RWPE2 (cell line): ENCODE data around the gene GTF3C1.
"Not testable (repeated sequence)": the region's sequence is repeated elsewhere in the genome, so short reads cannot be mapped to it uniquely, and the experiment has no call there.

Source experiments
- ATAC-seq: fragments of 200-7000 bp; cut with Tn5 transposase; 3 replicates; pipeline ENCODE4 v1.9.1; 2021; ENCODE audit warnings: low read depth
- DNase-seq: peaks from one replicate; pipeline ENCODE4 v3.0.0-alpha.2; 2020; ENCODE audit warnings: low spot score
- H3K27ac ChIP-seq: fragments of 450-650 bp; 2 replicates; pipeline ENCODE4 v1.5.1; 2017; ENCODE audit warnings: mild to moderate bottlenecking; ENCODE audit not compliant: poor library complexity, severe bottlenecking
- H3K27me3 ChIP-seq: fragments of 250-450 bp; sonication (Bioruptor Pico); 2 replicates; pipeline ENCODE4 v1.5.1; 2021; ENCODE audit warnings: mild to moderate bottlenecking, moderate library complexity; ENCODE audit not compliant: insufficient read depth, poor library complexity, severe bottlenecking
- H3K36me3 ChIP-seq: fragments of 250-450 bp; sonication (Bioruptor Pico); 2 replicates; pipeline ENCODE4 v1.5.1; 2020; ENCODE audit warnings: low read depth, mild to moderate bottlenecking, moderate library complexity
- H3K4me1 ChIP-seq: fragments of 250-450 bp; sonication (Bioruptor Pico); 2 replicates; pipeline ENCODE4 v1.5.1; 2021; ENCODE audit warnings: mild to moderate bottlenecking, moderate library complexity; ENCODE audit not compliant: insufficient read depth, poor library complexity, severe bottlenecking
- H3K4me3 ChIP-seq: fragments of 250-450 bp; sonication (Bioruptor Pico); 2 replicates; pipeline ENCODE4 v1.5.1; 2021; ENCODE audit warnings: mild to moderate bottlenecking, moderate library complexity; ENCODE audit not compliant: severe bottlenecking
- H3K9me3 ChIP-seq: fragments of 250-450 bp; sonication (Bioruptor Pico); 2 replicates; pipeline ENCODE4 v1.5.1; 2021; ENCODE audit warnings: mild to moderate bottlenecking, moderate library complexity; ENCODE audit not compliant: severe bottlenecking
- CTCF ChIP-seq: fragments of 450-650 bp; IDR thresholded peaks from one replicate; pipeline ENCODE4 v1.5.1; 2017; ENCODE audit warnings: mild to moderate bottlenecking, moderate library complexity; ENCODE audit not compliant: poor library complexity, severe bottlenecking

Gene GTF3C1

GRCh38 chr16:27458258-27458657 lies 91.5 kb downstream of the GTF3C1 start:
- Histone ChIP-seq H3K4me1 (peaks cover 4% of the 10 kb centered on the region), H3K9me3 (no peaks in the 10 kb centered on the region), H3K4me3 (no peak overlapping the region), H3K36me3 (peaks cover 9% of the 10 kb centered on the region; the same call in 1 of the 2 replicates), H3K27me3 (no peaks in the 10 kb centered on the region), H3K27ac (no peak overlapping the region)
- DNase-seq (peak; percentile 62), ATAC-seq (peak; percentile 61)
- TF ChIP-seq CTCF = no peak

DNA sequence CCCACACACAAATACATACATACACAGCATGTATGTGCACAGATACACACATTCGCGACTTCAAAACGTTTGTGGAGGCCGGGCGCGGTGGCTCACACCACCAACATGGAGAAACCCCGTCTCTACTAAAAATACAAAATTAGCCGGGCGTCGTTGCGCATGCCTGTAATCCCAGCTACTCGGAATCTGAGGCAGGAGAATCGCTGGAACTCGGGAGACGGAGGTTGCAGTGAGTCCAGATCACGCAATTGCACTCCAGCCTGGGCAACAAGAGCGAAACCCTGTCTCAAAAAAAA lies 92.2 kb downstream of the GTF3C1 start:
- ATAC-seq, H3K4me3 ChIP-seq, H3K27me3 ChIP-seq, H3K36me3 ChIP-seq, H3K27ac ChIP-seq, H3K4me1 ChIP-seq, DNase-seq, H3K9me3 ChIP-seq: not testable (repeated sequence)
- peak; percentile 0 for TF ChIP-seq CTCF

DNA sequence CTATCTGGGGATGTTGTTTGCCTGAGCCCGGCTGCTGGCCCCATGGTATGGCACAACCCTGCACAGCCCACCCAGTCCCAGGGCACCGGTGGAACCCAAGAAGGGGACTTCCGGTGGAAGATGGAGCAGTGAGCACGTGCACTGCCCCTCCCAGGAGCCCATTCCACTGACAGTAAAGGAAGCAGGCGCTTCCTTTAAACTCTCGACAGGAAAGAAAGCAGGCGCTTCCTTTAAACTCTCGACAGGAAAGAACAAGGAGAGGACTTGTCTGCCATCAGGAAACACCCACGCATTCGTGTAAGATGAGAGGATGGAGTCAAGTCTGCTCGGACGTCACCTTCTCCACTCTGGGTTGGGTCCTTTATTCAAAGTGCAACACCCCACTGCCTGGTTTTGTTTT lies 94.0 kb downstream of the GTF3C1 start:
- TF ChIP-seq CTCF = no peak
- ATAC-seq (no peak), DNase-seq (no peak)
- peaks cover 4% of the 10 kb centered on the region for H3K4me1 ChIP-seq
- H3K9me3 ChIP-seq = no peaks in the 10 kb centered on the region
- no peak overlapping the region for H3K4me3 ChIP-seq
- no peak overlapping the region for H3K27ac ChIP-seq
- H3K27me3 ChIP-seq = no peaks in the 10 kb centered on the region
- H3K36me3 ChIP-seq = no peaks in the 10 kb centered on the region

GRCh38 chr16:27453494-27453825 lies 96.3 kb downstream of the GTF3C1 start:
- no peak overlapping the region for H3K4me3 ChIP-seq
- H3K4me1 ChIP-seq = peaks cover 4% of the 10 kb centered on the region
- ATAC-seq (no peak), DNase-seq (no peak)
- no peak for TF ChIP-seq CTCF
- H3K27me3 ChIP-seq = no peaks in the 10 kb centered on the region
- no peak overlapping the region for H3K27ac ChIP-seq
- H3K9me3 ChIP-seq = no peaks in the 10 kb centered on the region
- no peaks in the 10 kb centered on the region for H3K36me3 ChIP-seq

- Histone ChIP-seq H3K4me3 (no peak overlapping the region), H3K4me1 (no peaks in the 10 kb centered on the region), H3K27ac (no peak overlapping the region), H3K9me3 (no peaks in the 10 kb centered on the region), H3K27me3 (no peaks in the 10 kb centered on the region), H3K36me3 (no peaks in the 10 kb centered on the region)
- TF ChIP-seq CTCF = no peak
- no peak for DNase-seq
- ATAC-seq = no peak
Observed at GRCh38 chr16:27452569-27453493, 96.9 kb downstream of the GTF3C1 start.
